CD4-positive, alpha-beta T cell (primary cell): ENCODE results near the gene EGFL8. TPM values are rescaled to one million over a fixed set of nuclear protein-coding genes. Genes with fewer than 3 reads are reported as not detected.

ENCODE experiments used
- ATAC-seq: fragments of 200-7000 bp; cut with Tn5 transposase; one replicate; pipeline ENCODE4 v1.10.0; 2022; ENCODE audit warnings: mild to moderate bottlenecking; ENCODE audit not compliant: poor library complexity
- CTCF ChIA-PET: fragments of 350-600 bp; sonication (Branson Sonifier 250); formaldehyde crosslinking; loops from one replicate; lab custom pipeline; 2021; ENCODE audit warnings: antibody characterized with exemption, inconsistent platforms; lab: Charles Lee
- POLR2A ChIA-PET: fragments of 350-600 bp; sonication (Branson Sonifier 250); formaldehyde crosslinking; loops from one replicate; lab custom pipeline; 2021; ENCODE audit warnings: antibody characterized with exemption, inconsistent platforms; lab: Charles Lee
- DNase-seq, 14 experiments: peaks; one replicate each; pipeline ENCODE4 v3.0.0-alpha.2; 2013 to 2020; ENCODE audit warnings: mixed read lengths in 2 of 14
- H3K27ac ChIP-seq, 2 donors: one replicate each; pipeline versions ENCODE4 v1.5.1 to v1.7.0; 2013; ENCODE audit warnings: low read length in 2 of 2, low read depth in 1 of 2, mild to moderate bottlenecking in 1 of 2
- H3K27me3 ChIP-seq, 2 experiments: 1 replicate in 1 of 2; 2 replicates in 1 of 2; pipeline versions ENCODE4 v1.6.1 to v1.7.0; 2013; ENCODE audit warnings: low read length in 2 of 2, control low read depth in 1 of 2, mild to moderate bottlenecking in 1 of 2, moderate library complexity in 1 of 2; ENCODE audit not compliant: insufficient read depth in 2 of 2, control insufficient read depth in 1 of 2
- H3K36me3 ChIP-seq: one replicate; pipeline ENCODE4 v1.6.1; 2013; ENCODE audit warnings: low read length, control low read depth; ENCODE audit not compliant: insufficient read depth
- H3K4me1 ChIP-seq: one replicate; pipeline ENCODE4 v1.6.1; 2013; ENCODE audit warnings: low read length, control low read depth; ENCODE audit not compliant: insufficient read depth
- H3K4me3 ChIP-seq: one replicate; pipeline ENCODE4 v1.5.1; 2013; ENCODE audit warnings: mild to moderate bottlenecking, low read length, moderate library complexity
- H3K9me3 ChIP-seq, 2 experiments: 1 replicate in 1 of 2; 2 replicates in 1 of 2; pipeline versions ENCODE4 v1.6.1 to v1.7.0; 2013; ENCODE audit warnings: low read length in 2 of 2, mild to moderate bottlenecking in 2 of 2, control low read depth in 1 of 2, moderate library complexity in 1 of 2; ENCODE audit not compliant: control insufficient read depth in 1 of 2, insufficient read depth in 1 of 2
- H3K27ac Mint-ChIP-seq: one replicate; pipeline ENCODE4 v1.8.0; 2020; ENCODE audit warnings: mixed read lengths
- H3K27me3 Mint-ChIP-seq: one replicate; pipeline ENCODE4 v1.8.0; 2021; ENCODE audit warnings: mixed read lengths
- H3K36me3 Mint-ChIP-seq: one replicate; pipeline ENCODE4 v1.8.0; 2021; ENCODE audit warnings: low read depth, mixed read lengths
- H3K4me1 Mint-ChIP-seq: one replicate; pipeline ENCODE4 v1.8.0; 2021; ENCODE audit warnings: low read depth, mixed read lengths
- H3K4me3 Mint-ChIP-seq: one replicate; pipeline ENCODE4 v1.8.0; 2020; ENCODE audit warnings: mild to moderate bottlenecking, mixed read lengths
- H3K9me3 Mint-ChIP-seq: one replicate; pipeline ENCODE4 v1.8.0; 2020; ENCODE audit warnings: mixed read lengths
- CTCF ChIP-seq: fragments of 200-600 bp; IDR thresholded peaks from one replicate; pipeline ENCODE4 v1.8.0; 2022; ENCODE audit warnings: antibody characterized with exemption, mild to moderate bottlenecking
- intact Hi-C, 2 experiments: fragments of 100-400 bp; cut with DNase I in 1 of 2; cut with micrococcal nuclease in 1 of 2; formaldehyde crosslinking; loops; one replicate each; pipeline versions ENCODE4 v1.15.1 to v1.9.0; 2023 to 2025; cut with DNase I, micrococcal nuclease
- total RNA-seq, 174 experiments: library from RNA in 2 of 174; stranded (reverse) in 2 of 174; gene quantifications; one replicate each; pipeline ENCODE4 v1.2.3 and lab custom pipeline; 2021 to 2026

Gene EGFL8
- total RNA-seq, 2 experiments from 2014 or later = 13.1 to 13.8 TPM

GRCh38 chr6:32149092-32149755, 15.2 kb upstream of the EGFL8 start:
- Histone ChIP-seq H3K9me3 (peaks cover 0 to 11% of the 10 kb centered on the region in 2 experiments), H3K36me3 (no peaks in the 10 kb centered on the region), H3K4me3 (peak overlapping the region; percentile 53), H3K27ac (no peak overlapping the region), H3K27me3 (peaks cover 11 to 26% of the 10 kb centered on the region in 2 experiments), H3K4me1 (peaks cover 53% of the 10 kb centered on the region)
- Mint-ChIP-seq H3K4me3 (peak overlapping the region; percentile 94), H3K27ac (peak overlapping the region; percentile 86), H3K27me3 (peaks cover 32% of the 10 kb centered on the region), H3K4me1 (peaks cover 56% of the 10 kb centered on the region), H3K36me3 (peaks cover 8% of the 10 kb centered on the region), H3K9me3 (no peaks in the 10 kb centered on the region)
- no peak for TF ChIP-seq CTCF
- intact Hi-C loops = loop anchor here in 1 of 2 experiments (5.0 kb wide), 1 partner anchor 43 kb away; the partner anchor contains the start of genes GPSM3 and PBX2
- peak; percentile 14 for ATAC-seq
- POLR2A ChIA-PET = interaction anchor here (1.1 to 1.2 kb wide), 2 partner anchors 22 to 46 kb away, joined by 3 read pairs; partner anchors contain the start of gene ATF6B
- peak in 1 of 14 experiments; percentile 38 for DNase-seq
- CTCF ChIA-PET = interaction anchor here (1.0 to 1.7 kb wide), 4 partner anchors 13 to 96 kb away, joined by 3 to 5 read pairs (median 4); no protein-coding TSS in a partner anchor

DNA sequence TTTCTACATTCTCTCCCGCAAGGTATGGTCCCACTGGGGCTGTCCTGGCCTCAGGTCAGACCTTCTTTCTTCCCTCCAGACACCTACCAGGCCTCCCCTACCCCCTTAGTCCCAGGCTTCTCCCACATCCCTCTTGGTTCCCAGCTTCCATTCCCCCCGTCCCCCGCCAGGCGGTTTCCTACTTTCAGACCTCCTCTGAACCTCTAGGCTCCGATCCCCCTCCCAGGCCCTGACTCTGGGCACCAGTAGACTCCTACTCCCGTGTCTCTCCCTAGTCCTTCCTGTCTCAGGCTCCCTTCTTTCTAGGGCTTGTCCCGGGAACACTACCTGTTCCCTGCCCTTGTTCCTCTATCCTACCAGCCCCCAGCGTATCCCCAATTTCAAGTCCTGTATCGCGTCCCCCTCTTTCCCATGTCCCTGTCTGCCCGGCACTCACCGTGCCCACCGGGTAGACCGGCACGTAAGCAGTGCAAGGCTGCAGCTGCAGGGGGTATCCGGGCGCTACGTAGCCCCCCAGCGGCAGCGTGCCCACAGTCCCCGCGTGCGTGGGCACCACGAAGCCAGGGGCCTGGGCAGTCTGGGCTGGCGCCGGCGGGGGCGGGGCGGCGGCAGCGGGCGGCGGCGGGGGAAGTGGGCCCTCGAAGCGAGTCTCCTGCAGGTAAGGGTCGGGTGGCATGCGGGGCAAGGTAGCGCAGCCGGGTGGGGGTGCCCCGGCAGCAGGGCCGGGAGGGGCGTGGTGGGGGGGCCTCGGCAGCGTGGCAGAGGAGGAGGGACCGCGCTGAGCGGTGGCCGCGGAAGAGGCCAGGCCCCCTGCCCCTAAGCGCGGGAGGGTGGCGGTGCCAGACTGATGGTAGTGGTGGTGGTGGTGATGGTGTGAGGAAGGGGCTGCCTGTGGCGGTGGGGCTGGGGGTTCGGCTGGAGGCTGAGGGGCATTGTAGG, 14.2 kb upstream of the EGFL8 start:
- Histone ChIP-seq H3K4me1 (peaks cover 62% of the 10 kb centered on the region), H3K9me3 (peaks cover 0 to 11% of the 10 kb centered on the region in 2 experiments), H3K27ac (no peak overlapping the region), H3K27me3 (peaks cover 11 to 26% of the 10 kb centered on the region in 2 experiments), H3K36me3 (no peaks in the 10 kb centered on the region), H3K4me3 (no peak overlapping the region)
- ChIA-PET CTCF (interaction anchor here (1.8 kb wide), 1 partner anchor 45 kb away, joined by 4 read pairs; no protein-coding TSS in a partner anchor), POLR2A (interaction anchor here (1.0 to 2.2 kb wide), 2 partner anchors 19 to 45 kb away, joined by 4 to 8 read pairs; partner anchors contain the start of gene FKBPL)
- intact Hi-C loops = loop anchor here (5.0 to 10.0 kb wide), 2 partner anchors 42 to 105 kb away; partner anchors contain the start of genes GPSM3 (in 1 of the 2) and PBX2 (in 1 of the 2)
- Mint-ChIP-seq H3K4me1 (peaks cover 65% of the 10 kb centered on the region), H3K4me3 (peak overlapping the region; percentile 76), H3K36me3 (peaks cover 15% of the 10 kb centered on the region), H3K27ac (peak overlapping the region; percentile 73), H3K9me3 (no peaks in the 10 kb centered on the region), H3K27me3 (peaks cover 32% of the 10 kb centered on the region)
- ATAC-seq (no peak), DNase-seq (peak in 1 of 14 experiments; percentile 9)
- no peak for TF ChIP-seq CTCF
